Upper lobe of left lung (tissue), 4 donors: ENCODE results near the gene PMIS2.

Experiments
- CTCF ChIP-seq, 6 experiments: fragments of 450-650 bp in 4 of 6; fragments of 200-600 bp in 2 of 6; sonication (generic) in 2 of 6; IDR thresholded peaks; one replicate each; pipeline ENCODE4 v1.5.1; 2016 to 2019; ENCODE audit warnings: antibody characterized with exemption in 6 of 6
- EP300 ChIP-seq, 4 donors: sonication (generic); formaldehyde crosslinking; IDR thresholded peaks; one replicate each; pipeline ENCODE4 v1.5.1; 2017; ENCODE audit warnings: antibody characterized with exemption in 4 of 4, control low read depth in 2 of 4
- POLR2A ChIP-seq, 4 donors: fragments of 450-650 bp; IDR thresholded peaks; one replicate each; pipeline ENCODE4 v1.5.1; 2016 to 2017; ENCODE audit warnings: antibody characterized with exemption in 4 of 4, mild to moderate bottlenecking in 2 of 4
- POLR2AphosphoS5 ChIP-seq, 2 donors: sonication (generic); formaldehyde crosslinking; IDR thresholded peaks; one replicate each; pipeline ENCODE4 v1.5.1; 2017; ENCODE audit warnings: antibody characterized with exemption in 2 of 2

GRCh38 chr19:35633727-35634440 is 47.9 kb downstream of the PMIS2 start:
- TF ChIP-seq CTCF (IDR thresholded peaks at IDR 0.05) (no peak), EP300 (IDR thresholded peaks at IDR 0.05) (no peak), POLR2AphosphoS5 (IDR thresholded peaks at IDR 0.05) (no peak), POLR2A (IDR thresholded peaks at IDR 0.05) (no peak)
